ENCODE results near the gene GOSR1.

DNA sequence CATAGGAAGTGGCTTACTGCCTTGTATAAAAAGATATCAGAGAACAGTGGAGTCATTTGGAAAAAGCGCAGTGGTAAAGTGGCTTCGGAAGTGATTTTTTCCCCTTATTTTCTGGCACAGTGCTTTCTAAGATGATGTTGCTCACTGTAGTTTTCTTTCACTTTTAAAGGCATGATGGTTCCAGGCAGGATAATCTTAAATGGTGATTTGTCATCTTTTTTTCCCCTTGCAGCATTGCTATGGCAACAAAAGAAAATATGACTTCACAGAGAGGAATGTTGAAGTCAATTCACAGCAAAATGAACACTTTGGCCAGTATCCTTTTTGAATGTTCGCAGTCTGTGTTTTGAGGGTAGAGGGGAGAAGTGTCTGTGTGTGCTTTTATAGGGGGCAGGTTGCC, 42.5 kb downstream of the GOSR1 start:
- TF ChIP-seq, protein P1, sequence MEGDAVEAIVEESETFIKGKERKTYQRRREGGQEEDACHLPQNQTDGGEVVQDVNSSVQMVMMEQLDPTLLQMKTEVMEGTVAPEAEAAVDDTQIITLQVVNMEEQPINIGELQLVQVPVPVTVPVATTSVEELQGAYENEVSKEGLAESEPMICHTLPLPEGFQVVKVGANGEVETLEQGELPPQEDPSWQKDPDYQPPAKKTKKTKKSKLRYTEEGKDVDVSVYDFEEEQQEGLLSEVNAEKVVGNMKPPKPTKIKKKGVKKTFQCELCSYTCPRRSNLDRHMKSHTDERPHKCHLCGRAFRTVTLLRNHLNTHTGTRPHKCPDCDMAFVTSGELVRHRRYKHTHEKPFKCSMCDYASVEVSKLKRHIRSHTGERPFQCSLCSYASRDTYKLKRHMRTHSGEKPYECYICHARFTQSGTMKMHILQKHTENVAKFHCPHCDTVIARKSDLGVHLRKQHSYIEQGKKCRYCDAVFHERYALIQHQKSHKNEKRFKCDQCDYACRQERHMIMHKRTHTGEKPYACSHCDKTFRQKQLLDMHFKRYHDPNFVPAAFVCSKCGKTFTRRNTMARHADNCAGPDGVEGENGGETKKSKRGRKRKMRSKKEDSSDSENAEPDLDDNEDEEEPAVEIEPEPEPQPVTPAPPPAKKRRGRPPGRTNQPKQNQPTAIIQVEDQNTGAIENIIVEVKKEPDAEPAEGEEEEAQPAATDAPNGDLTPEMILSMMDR (conservative IDR thresholded peaks at IDR 0.05): no peak
- no peak for TF ChIP-seq EZH2 (IDR thresholded peaks at IDR 0.05; ENCODE audit: low read depth)
